ENCODE data around the gene MYLIP. TPM values are rescaled to one million over a fixed set of nuclear protein-coding genes. Genes with fewer than 3 reads are reported as not detected.

MYLIP gene
- total RNA-seq, 1 experiment from 2014 or later: 42.2 TPM

DNA sequence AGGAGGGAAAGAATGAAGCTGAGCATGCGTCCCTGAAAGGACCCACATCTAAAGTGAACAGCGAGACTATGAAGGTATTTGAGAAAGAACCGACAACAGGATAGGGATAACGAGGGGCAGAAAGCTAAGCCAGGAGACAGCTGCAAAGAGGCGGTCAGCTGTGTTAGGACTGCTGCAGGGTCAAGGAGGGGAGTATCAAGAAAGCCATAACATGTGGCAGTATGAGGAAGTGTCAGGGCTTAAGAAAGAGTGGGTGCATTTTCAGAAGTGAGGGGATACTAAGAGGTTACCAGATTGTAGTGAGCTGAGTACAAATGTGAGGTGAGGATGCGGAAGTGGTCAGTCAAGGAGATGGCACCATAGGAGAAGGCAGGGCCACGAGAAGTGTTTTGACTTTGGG, 21.2 kb downstream of the MYLIP start:
- H3K4me1 ChIP-seq (replicated peaks; ENCODE audit: insufficient read depth): no peaks in the 10 kb centered on the region
- no peak overlapping the region for H3K27ac ChIP-seq
- H3K4me3 ChIP-seq: no peak overlapping the region
- no peaks in the 10 kb centered on the region for H3K27me3 ChIP-seq (ENCODE audit: insufficient read depth, low read depth)
- DNase-seq: no peak
- peaks cover 25% of the 10 kb centered on the region for H4K20me1 ChIP-seq (ENCODE audit: insufficient read depth)
- no peak for TF ChIP-seq EZH2 (IDR thresholded peaks at IDR 0.05; ENCODE audit: low read depth)
- TF ChIP-seq, protein P1, sequence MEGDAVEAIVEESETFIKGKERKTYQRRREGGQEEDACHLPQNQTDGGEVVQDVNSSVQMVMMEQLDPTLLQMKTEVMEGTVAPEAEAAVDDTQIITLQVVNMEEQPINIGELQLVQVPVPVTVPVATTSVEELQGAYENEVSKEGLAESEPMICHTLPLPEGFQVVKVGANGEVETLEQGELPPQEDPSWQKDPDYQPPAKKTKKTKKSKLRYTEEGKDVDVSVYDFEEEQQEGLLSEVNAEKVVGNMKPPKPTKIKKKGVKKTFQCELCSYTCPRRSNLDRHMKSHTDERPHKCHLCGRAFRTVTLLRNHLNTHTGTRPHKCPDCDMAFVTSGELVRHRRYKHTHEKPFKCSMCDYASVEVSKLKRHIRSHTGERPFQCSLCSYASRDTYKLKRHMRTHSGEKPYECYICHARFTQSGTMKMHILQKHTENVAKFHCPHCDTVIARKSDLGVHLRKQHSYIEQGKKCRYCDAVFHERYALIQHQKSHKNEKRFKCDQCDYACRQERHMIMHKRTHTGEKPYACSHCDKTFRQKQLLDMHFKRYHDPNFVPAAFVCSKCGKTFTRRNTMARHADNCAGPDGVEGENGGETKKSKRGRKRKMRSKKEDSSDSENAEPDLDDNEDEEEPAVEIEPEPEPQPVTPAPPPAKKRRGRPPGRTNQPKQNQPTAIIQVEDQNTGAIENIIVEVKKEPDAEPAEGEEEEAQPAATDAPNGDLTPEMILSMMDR (conservative IDR thresholded peaks at IDR 0.05): no peak
- H3K9me2 ChIP-seq (ENCODE audit: insufficient read depth): no peaks in the 10 kb centered on the region
- H3F3A ChIP-seq (ENCODE audit: insufficient read depth, low read depth): peaks cover 16% of the 10 kb centered on the region; the same call in 1 of the 2 replicates
- H3K4me2 ChIP-seq: no peak overlapping the region
- H2AFZ ChIP-seq: no peak overlapping the region
- BruUV-seq (replicated peaks): no TSS peak
- peaks cover 23% of the 10 kb centered on the region for H3K36me3 ChIP-seq (ENCODE audit: low read depth)
- intact Hi-C loops (cut with micrococcal nuclease; ENCODE audit: unreplicated experiment): no loop called here
- 0 out of 2 replicates have a peak, but pooled peaks cover 20% of the 10 kb centered on the region for H3K79me2 ChIP-seq (ENCODE audit: low read depth)
- CTCF ChIA-PET: no interaction called here
- no peaks in the 10 kb centered on the region for H3K9me3 ChIP-seq (ENCODE audit: insufficient read depth, low read depth)
- POLR2A ChIA-PET (ENCODE audit: unreplicated experiment): no interaction called here

- Histone ChIP-seq H3F3A (ENCODE audit: insufficient read depth, low read depth) (peaks cover 7% of the 10 kb centered on the region; the same call in 1 of the 2 replicates), H3K27ac (no peak overlapping the region), H3K9me2 (ENCODE audit: insufficient read depth) (no peaks in the 10 kb centered on the region), H3K79me2 (ENCODE audit: low read depth) (no peaks in the 10 kb centered on the region), H3K36me3 (ENCODE audit: low read depth) (no peaks in the 10 kb centered on the region; the same call in 1 of the 2 replicates), H3K27me3 (ENCODE audit: insufficient read depth, low read depth) (no peaks in the 10 kb centered on the region), H3K4me3 (no peak overlapping the region), H2AFZ (no peak overlapping the region), H3K4me2 (no peak overlapping the region), H3K9me3 (ENCODE audit: insufficient read depth, low read depth) (no peaks in the 10 kb centered on the region), H4K20me1 (ENCODE audit: insufficient read depth) (peaks cover 8% of the 10 kb centered on the region; the same call in 1 of the 2 replicates), H3K4me1 (replicated peaks; ENCODE audit: insufficient read depth) (no peaks in the 10 kb centered on the region)
- ChIA-PET POLR2A (ENCODE audit: unreplicated experiment) (interaction anchor here (0.7 kb wide), 1 partner anchor 60 kb away, joined by 4 read pairs; no protein-coding TSS in a partner anchor), CTCF (no interaction called here)
- intact Hi-C loops (cut with micrococcal nuclease; ENCODE audit: unreplicated experiment): no loop called here
- BruUV-seq (replicated peaks): no TSS peak
- no peak for TF ChIP-seq EZH2 (IDR thresholded peaks at IDR 0.05; ENCODE audit: low read depth)
- TF ChIP-seq, protein P1 (conservative IDR thresholded peaks at IDR 0.05): no peak
- no peak for DNase-seq
Observed at GRCh38 chr6:16153211-16153820, 24.4 kb downstream of the MYLIP start.

GRCh38 chr6:16154904-16155303, 26.0 kb downstream of the MYLIP start:
- no peaks in the 10 kb centered on the region for H3K9me2 ChIP-seq (ENCODE audit: insufficient read depth)
- H2AFZ ChIP-seq: no peak overlapping the region
- H3K4me1 ChIP-seq (replicated peaks; ENCODE audit: insufficient read depth): no peaks in the 10 kb centered on the region
- no peak overlapping the region for H3K27ac ChIP-seq
- no peaks in the 10 kb centered on the region for H3K36me3 ChIP-seq (ENCODE audit: low read depth)
- CTCF ChIA-PET: no interaction called here
- H3K4me3 ChIP-seq: no peak overlapping the region
- no peaks in the 10 kb centered on the region for H4K20me1 ChIP-seq (ENCODE audit: insufficient read depth)
- H3K27me3 ChIP-seq (ENCODE audit: insufficient read depth, low read depth): no peaks in the 10 kb centered on the region
- intact Hi-C loops (cut with micrococcal nuclease; ENCODE audit: unreplicated experiment): no loop called here
- no peak for DNase-seq
- POLR2A ChIA-PET (ENCODE audit: unreplicated experiment): no interaction called here
- no peak for TF ChIP-seq EZH2 (IDR thresholded peaks at IDR 0.05; ENCODE audit: low read depth)
- TF ChIP-seq, protein P1 (conservative IDR thresholded peaks at IDR 0.05): no peak
- H3K79me2 ChIP-seq (ENCODE audit: low read depth): no peaks in the 10 kb centered on the region
- no peaks in the 10 kb centered on the region for H3K9me3 ChIP-seq (ENCODE audit: insufficient read depth, low read depth)
- no peak overlapping the region for H3K4me2 ChIP-seq
- BruUV-seq (replicated peaks): no TSS peak
- H3F3A ChIP-seq (ENCODE audit: insufficient read depth, low read depth): no peaks in the 10 kb centered on the region
